Stimulated activated CD4-positive, alpha-beta T cell treated with anti-CD3 and anti-CD28 coated beads, Interleukin-1b, Interleukin-23, amount 100 ng/mL, for 48 hours (primary cell): ENCODE measurements around the gene MPL.
A peak's percentile ranks its signal among the peaks of the same experiment; 100 is the strongest.
"Not testable (repeated sequence)": the region's sequence is repeated elsewhere in the genome, so short reads cannot be mapped to it uniquely, and the experiment has no call there.

Experiments
- DNase-seq: peaks from one replicate; pipeline ENCODE4 v3.0.0-alpha.2; 2020

Gene MPL

DNA sequence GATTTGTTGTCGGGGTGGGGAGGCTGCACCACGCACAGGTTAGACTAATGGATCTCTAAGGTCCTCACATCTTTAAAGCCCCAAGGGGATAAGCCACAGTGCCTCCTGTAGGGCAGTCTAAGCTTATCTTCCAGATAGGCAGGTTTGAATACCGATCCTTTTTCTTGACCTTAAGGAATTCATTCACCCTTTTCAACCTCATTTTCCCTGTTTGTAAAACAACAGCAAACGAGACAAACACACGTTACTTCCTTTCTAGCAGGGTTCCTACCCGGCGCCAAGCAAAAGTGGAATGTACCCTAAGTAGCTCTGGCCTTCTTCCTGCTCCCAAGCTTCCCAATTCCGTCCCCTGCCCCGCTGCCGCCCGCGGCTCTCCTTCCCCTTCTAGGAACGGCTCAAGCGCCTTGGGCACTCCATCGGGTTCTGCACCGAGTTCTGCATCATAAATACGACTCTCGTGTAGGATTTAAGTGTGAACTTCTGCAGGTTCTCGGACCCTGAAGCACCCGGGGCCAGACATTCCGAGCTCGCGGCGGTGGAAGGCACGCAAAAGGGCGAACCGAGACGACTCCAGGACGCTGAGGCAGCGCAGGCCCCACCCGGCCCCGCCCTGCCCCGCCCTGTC lies 20.6 kb downstream of the MPL start:
- DNase-seq, result no peak

DNA sequence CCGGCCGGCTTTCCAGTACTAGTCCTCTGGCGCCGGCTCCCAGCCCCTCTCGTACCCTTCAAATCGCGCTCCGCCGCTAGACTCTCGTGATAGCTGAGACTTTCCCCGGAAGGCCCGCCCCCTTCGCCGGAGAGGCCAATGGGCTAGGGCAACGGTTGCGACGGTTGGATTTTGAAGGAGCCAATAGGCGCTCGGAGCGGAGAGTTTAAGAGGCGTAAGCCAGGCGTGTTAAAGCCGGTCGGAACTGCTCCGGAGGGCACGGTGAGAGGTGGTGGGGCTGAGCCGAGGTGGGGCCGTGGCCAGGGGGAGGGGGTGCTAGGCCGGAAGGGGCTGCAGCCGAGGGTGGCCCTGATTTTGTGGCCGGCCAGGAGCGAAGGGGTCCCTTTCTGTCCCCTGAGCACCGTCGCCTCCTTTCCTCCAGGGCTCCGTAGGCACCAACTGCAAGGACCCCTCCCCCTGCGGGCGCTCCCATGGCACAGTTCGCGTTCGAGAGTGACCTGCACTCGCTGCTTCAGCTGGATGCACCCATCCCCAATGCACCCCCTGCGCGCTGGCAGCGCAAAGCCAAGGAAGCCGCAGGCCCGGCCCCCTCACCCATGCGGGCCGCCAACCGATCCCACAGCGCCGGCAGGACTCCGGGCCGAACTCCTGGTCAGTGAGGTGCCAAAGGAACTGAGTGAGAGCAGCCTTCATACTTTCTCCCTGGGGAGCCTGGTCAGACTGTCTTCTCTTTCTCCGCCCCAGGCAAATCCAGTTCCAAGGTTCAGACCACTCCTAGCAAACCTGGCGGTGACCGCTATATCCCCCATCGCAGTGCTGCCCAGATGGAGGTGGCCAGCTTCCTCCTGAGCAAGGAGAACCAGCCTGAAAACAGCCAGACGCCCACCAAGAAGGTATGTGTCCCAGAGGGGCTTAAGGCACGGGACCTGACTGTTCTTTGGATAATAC lies 21.4 kb downstream of the MPL start, which contains the start of gene CDC20:
Gene CDC20, plus strand, starts transcription at position 236 of the 948 bp plus-strand sequence. Its CDS starts 235 bp downstream, at position 471.
- DNase-seq, result peak; percentile 99

DNA sequence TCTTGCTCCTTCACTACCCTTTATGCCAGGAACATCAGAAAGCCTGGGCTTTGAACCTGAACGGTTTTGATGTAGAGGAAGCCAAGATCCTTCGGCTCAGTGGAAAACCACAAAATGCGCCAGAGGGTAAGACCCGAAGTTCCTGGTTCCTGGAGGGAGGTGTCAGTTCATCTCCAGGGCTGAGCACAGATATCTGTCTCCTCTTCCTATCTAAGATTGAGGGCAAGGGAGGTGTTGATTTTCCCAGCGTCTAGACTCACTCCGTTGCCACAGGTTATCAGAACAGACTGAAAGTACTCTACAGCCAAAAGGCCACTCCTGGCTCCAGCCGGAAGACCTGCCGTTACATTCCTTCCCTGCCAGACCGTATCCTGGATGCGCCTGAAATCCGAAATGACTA lies 22.1 kb downstream of the MPL start:
- no peak for DNase-seq

DNA sequence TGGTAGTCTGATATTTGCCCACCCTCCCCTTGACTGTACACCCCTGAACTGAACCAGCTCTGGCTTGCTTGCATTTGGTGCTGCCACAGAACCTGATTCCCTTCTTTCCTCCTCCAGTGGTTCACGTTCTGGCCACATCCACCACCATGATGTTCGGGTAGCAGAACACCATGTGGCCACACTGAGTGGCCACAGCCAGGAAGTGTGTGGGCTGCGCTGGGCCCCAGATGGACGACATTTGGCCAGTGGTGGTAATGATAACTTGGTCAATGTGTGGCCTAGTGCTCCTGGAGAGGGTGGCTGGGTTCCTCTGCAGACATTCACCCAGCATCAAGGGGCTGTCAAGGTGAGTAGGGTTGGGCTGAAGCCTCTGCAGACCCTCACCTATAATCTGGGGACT lies 23.0 kb downstream of the MPL start:
- DNase-seq, result no peak

DNA sequence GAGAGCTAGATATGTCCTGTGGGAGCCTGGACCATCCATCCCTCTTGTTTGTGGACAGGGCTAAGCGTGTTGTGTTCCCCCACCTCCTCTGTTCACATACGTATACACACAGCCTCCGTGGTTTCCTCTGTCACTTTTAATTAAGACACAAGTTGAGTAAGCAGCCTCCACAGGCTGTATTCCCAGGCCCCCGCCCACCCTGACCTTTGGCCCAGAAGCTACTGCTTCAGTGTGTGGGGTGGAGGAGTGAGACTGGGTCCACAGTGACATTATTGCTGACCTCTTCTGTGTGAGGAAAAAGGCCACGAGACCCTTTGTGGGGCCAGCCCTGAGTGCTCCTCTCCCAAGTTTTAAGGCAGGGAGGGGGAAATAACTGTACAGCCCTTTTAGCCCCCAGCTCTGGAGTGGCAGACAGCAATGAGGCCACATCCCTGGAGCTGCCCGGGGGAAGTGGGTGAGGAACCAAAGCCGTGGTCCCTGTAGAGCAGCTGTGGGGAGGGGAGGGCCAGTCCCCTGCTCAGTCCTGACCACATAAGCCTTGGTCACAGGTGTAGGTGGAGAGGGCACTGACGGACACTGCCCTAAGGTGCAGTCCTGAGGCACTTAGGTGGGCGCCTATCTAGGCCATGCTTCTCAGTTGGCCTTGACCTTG lies 25.8 kb downstream of the MPL start:
- no peak for DNase-seq

DNA sequence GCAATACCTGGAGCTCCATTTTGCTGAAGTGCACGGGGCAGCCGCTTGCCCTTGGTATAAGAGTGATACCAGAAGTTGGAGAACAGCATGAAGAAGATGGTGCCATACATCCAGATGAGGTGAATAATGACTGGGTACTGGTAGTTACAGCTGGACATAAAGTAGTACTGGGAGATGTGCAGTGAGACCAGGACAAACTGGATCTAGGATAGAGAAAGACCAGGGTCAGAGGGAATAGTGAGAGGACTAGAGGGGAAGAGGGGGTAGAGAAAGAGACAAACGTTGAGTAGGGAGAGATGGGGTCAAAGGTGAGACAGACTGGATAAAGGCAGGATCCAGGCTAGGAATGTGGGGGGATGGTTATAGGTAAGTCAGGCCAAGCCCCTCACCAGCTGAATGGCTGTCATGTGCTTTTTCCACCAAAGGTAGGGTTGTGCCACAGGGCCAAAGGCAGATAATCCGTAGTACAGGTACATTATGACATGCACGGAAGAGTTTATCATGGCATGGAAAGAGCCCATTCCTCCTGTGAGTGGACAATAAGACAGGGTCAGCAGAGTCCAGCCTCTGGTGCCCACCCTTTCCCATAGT lies 26.4 kb downstream of the MPL start:
- DNase-seq, result no peak

DNA sequence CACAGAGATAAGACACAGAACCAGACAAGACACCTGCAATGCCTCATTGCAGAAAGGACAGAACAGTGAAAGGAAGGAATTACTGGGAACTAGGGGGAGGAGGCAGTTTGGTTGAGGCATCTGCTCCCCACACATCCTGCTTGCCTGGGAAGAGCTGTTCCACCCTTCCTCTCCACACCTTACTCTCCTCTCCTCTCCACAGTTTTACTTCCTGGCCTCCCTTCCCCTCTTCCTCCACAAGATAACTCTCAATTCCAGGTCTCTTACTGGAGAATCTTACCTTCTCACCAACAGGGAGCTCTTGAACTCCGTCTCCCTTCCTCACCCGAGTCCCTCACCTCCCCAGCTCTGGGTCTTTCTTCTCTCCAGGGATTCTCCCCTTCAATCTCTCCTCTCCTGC lies 28.1 kb downstream of the MPL start:
- no peak for DNase-seq

DNA sequence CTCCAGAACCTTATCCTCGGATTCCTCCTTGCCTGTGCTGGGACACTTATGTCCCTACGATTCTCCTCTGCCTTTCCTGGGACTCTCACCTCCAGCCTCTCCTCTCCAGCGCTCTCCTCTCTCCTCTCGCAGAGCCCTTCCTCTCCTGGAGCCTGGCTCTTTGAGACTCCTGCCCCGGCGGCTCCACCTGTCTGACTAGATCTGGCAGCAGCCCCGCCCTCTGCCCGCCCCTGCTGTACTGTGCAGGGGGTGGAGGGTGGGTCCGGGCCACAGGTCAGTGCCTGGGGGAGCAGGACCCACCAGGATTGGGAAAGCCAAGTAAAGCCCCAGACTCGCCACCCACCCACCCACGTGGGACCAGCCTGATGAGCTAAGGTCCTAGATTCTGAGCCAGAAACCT lies 28.6 kb downstream of the MPL start:
- no peak for DNase-seq

DNA sequence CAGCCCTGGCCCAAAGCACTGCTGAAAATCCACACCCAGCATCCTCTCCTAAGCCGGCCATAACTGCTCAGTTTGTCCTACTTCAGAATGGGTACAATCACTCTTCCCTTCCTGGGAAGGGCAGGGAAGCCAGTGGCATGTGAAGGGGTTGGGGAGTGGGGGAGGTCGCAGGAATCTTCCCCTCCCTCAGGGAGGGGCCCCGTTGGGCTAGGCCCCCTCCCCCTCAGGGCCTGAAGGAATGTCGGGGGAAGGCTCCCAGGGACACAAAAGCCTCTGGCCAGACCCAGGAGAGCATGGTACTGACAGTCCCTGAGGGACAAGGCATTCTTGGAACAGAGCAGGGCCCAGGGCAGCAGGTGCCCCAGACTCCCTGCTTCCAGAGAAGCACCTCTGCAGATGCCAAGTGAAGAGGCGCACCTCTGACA lies 29.0 kb downstream of the MPL start:
- DNase-seq, result no peak

DNA sequence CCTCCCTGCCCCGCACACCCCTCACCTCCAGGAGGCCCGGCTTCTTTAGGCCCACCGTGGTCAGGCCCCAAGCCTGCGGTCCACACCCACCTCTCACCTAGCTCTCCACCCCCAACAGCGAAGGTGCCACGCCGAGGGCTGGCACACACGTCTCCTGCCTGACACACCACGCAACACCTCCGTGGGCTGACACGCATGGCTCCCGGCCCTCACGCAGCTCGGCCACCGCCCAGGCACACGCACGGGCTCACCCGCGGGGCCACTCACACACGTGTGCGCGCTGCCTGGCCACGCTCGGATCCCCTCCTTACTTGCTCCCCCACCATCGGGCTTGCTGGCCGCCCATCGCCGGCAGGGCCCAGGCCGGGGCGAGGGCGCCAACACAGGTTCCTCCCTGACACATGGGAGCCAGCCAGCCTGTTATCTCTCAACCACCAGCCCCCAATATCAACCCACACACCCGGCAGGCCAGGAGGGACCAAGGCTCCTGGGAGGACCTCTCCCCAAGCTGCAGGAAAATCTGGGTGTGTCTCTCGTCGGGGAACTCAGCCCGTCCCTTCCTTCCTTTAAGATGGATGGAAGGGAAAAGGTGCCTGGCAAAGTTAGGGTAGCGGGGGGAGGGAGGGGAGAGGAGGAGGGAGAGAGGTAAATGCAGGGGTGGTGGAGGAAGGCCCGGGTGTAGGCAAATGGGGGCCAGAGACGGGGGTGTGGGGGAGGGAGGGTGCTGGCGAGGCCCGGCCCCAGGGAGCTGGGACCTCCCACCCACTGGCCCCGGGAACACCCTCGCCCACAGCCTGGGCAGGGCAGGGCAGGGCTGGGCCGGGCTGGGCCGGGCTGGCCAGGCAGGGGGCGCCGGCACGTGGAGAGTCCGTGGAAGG lies 29.6 kb downstream of the MPL start:
- peak; percentile 39 for DNase-seq

DNA sequence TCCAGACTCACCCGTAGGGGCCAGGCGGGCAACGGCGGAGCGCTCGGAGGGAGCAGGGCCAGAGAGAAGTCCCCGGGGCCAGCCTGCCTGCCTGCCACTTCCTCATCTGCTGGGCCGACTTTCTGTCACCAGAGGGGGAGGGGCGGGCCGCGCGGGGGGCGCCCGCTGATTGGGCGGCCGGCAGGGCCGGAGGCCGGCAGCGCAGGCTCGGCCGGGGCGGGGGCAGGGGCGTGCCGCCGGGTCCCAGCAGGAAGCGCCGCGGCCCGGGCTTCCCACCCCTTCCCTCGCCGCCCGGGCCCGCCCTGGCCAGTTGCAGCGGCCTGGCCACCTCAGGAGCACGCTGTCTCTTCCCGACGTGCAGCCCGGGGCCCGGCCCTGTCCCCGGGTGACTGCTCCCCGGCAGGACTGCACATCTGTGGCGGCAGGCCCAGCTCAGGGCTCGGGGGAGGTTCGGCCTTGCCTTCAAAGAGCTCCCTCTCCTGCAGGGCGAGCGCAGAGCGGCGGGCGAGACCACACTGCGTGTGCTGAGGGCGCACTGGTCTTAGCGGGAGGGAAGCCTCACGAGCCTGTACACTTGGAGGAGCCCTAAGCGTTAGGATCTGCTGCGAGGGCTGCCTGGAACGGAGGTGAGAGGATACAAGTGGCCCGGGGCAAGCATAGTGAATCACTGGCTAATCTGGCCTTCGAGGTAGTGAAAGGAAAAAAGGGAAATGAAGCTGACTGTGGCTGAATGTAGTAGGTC lies 30.5 kb downstream of the MPL start, which contains the start of gene ELOVL1:
Gene ELOVL1, minus strand, starts transcription at position 108 of the 742 bp plus-strand sequence. CDS start 2,402 bp downstream, outside the sequence.
- peak; percentile 86 for DNase-seq

DNA sequence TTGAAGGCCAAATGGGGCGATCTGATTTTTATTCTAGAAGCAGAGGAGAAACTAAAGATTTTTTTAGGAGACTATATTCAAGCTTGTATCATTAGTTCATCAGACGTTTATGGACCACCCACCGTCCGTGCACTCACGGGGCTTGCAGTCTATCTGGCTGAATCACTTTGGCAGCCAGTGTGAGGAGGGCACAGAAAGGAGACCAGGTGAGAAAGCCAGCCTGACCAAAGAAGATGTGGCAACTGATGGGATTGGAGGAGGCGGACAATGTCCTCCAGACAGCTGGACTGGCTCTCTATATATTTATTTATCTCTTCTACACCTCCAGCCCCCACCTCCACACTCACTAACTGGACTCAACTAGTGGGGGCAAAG lies 31.0 kb downstream of the MPL start:
- no peak for DNase-seq

DNA sequence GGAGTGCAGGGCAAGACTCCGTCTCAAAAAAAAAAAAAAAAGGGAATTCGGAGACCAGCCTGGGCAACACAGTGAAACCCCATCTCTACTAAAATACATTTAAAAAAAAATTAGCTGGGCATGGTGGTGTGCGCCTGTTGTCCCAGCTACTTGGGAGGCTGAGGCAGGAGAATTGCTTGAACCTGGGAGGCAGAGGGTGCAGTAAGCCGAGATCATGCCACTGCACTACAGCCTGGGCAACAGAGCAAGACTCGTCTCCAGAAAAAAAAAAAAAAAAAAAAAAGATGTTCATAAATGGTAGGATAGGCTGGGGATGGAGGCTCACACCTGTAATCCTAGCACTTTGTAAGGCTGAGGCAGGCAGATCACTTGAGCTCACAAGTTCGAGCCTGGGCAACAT lies 32.2 kb downstream of the MPL start:
- DNase-seq, result not testable (repeated sequence)

DNA sequence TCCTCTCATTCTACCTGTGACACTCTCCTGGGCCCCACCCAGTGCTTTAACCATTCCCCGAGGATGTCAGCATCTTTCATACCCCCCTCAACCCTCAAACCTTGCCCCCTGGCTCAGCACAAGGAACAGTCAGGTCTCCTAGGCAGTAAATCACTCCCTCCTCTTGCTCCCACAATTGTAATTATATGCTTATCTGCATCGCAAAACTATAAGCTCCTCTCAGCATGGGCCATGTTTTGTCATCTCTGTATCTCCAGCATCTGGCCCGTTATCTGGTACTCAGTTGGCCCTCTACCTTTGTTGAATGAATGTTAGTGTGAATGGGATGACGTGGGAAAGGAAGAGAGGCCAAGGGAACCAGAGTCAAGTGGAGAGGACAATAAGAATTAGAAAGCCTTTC lies 32.9 kb downstream of the MPL start:
- no peak for DNase-seq

DNA sequence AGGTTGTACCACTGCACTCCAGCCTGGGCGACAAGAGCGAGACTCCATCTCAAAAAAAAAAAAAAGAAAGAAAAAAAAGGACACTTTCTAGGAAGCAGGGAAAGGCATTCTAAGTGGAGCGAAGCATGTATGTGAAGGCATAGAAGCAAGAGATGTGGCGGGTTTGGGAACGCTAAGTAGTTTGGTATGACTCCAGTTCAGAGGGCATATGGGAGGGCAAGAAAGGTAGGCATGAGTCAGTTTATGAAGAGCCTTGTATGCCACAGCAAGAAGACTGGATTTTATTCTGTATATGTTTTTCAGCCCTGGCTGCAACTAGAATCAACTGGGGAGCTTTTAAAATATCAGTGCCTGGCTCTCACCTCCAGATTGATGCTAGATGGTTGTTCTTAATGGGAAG lies 34.6 kb downstream of the MPL start:
- no peak for DNase-seq

DNA sequence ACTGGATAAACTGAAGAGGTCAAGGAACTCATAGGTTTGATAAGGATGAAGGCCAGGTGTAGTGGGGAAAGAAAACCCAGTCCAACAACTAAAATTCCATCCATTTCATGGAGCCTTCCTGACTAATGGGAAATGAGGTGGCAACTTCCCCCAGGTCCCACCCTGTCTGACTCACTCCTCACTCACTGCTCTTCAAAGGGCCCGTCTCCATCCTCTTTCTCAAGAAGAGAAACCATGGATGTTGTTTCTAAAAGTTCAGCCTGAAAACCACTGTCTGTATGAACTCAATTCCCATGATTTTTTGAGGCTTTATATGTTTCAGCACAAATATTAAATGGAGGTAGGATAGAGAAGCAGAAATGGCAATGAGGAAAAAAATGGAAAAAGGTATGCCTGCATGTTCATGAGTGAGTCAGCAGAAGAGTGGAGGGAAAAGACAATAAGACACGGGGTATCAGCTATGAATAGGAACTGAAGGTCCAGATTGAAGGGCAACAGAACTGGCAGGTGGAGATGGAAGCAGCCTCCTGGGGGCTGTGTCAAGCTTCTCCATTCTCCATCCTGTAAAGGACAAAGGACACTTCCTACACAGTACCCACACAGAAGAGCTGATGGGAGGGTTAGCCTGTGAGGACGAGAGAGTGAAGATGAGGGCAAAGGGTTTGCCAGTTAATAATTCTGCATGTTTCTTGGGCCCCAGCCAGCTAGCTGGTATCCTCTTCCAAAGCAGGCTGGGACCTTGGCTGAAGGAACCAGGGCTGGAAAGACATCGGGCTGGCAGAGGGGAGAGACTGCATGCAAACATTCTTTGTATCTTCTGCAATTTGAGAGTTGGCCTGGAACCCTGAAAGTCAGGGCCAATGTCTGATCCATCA lies 35.7 kb downstream of the MPL start:
- DNase-seq, result no peak

DNA sequence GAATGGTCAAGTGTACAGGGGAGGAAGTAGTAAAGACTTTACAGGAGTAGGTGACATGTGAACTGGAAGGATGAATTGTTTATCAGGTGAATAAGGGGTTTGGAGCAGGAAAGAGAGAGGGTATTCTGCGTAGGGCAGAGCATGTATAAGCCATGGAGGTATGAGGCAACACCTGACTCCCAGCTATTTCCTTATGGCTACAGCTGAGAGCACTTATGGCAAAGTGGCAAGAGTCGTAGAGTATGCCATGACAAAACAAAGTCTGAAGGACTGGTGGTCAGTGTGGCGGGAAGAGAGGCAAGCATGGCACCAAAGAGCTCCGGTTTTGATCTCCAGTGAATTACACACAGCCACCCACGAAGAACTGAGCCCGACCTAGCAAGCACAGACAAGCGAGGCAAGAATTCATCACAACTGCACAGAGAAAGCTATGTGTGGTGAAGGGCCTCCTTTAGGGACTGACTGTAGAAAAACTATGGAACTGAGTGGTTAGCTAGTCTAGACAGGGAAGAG lies 39.2 kb downstream of the MPL start:
- DNase-seq, result no peak

DNA sequence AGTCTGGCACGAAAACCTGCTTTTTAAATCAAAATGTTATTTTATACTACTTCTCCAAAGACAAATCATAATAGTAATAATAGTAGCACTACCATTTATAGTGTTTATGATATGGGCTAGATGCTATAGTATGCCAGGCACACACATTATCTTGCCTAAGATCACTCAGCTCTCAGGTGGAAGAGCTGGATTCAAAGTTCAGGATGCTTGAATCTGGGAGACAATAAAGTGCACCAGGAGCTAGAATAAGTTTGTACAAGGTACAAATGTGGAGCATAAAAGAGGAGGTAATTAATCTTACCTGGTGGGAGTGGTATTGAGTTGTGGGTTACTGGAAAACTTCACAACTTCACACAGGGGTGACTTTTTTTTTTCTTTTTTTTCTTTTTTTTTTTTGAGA lies 40.2 kb downstream of the MPL start:
- no peak for DNase-seq

DNA sequence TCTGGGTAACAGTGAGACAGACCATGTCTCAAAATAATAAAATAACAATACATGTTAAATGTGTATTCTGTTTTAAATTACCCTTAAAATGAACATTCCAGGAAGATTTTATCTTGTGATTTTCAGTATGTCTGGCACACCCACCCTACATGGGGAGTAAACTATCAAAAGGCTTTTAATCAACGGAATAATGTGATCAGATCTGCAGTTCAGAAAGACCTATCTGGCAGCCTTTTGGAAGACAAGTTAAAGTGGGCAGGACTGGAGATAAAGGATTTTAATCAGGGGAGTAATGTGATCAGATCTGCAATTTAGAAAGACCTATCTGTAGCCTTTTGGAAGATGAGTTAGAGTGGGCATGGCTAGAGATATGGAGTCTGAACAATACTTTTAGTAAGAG lies 41.9 kb downstream of the MPL start:
- no peak for DNase-seq

DNA sequence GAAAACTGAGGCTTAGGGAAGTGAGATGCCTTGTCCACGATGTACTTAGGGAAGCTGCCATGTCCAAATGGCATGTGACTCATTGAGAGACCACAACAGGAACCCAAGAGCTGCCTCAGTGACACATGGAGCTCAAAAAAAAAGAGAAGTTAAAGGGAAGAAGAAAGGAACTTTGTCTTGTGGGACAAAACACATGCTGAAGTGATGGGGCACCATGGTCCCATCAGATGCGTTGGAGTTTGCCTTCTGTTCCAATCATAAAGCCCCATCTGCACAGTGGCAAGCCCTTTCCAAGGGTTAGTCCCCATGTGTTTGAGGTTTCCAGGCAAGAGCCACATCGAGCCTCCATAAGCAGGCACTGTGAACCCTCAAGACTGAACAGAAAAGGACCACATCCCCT lies 44.0 kb downstream of the MPL start:
- DNase-seq, result no peak
